ENCODE measurements around the gene PPP1R26. TPM values are rescaled to one million over a fixed set of nuclear protein-coding genes. Genes with fewer than 3 reads are reported as not detected.
"Not testable (repeated sequence)": the region's sequence is repeated elsewhere in the genome, so short reads cannot be mapped to it uniquely, and the experiment has no call there.

PPP1R26 gene
- total and polyA plus RNA-seq, 9 donors = 9.7 to 15.7 (median 13.5) TPM

- Histone ChIP-seq H3K4me1 (ENCODE audit: control insufficient read depth, insufficient read depth, low read length) (peaks cover 12% of the 10 kb centered on the region), H3K27me3 (ENCODE audit: control insufficient read depth, insufficient read depth, low read length) (no peaks in the 10 kb centered on the region), H3K4me3 (ENCODE audit: low read length) (no peak overlapping the region), H3K27ac (ENCODE audit: low read length) (no peak overlapping the region), H3K9me3 (replicated peaks; ENCODE audit: control insufficient read depth, low read depth, low read length) (no peaks in the 10 kb centered on the region), H3K36me3 (ENCODE audit: control insufficient read depth, insufficient read depth, low read length) (peaks cover 38% of the 10 kb centered on the region)
- 77% methylated on average over 24 of the region's 24 CpGs for WGBS (ENCODE audit: insufficient coverage)
- DNase-seq = no peak
Observed at GRCh38 chr9:135505406-135506187, 26.0 kb downstream of the PPP1R26 start.

- Histone ChIP-seq H3K27me3 (ENCODE audit: control insufficient read depth, insufficient read depth, low read length) (no peaks in the 10 kb centered on the region), H3K9me3 (replicated peaks; ENCODE audit: control insufficient read depth, low read depth, low read length) (no peaks in the 10 kb centered on the region), H3K4me3 (ENCODE audit: low read length) (no peak overlapping the region), H3K4me1 (ENCODE audit: control insufficient read depth, insufficient read depth, low read length) (peaks cover 8% of the 10 kb centered on the region), H3K27ac (ENCODE audit: low read length) (no peak overlapping the region), H3K36me3 (ENCODE audit: control insufficient read depth, insufficient read depth, low read length) (peaks cover 38% of the 10 kb centered on the region)
- no peak for DNase-seq
- whole genome bisulfite sequencing (ENCODE audit: insufficient coverage) = 44% methylated on average over 12 of the region's 14 CpGs
Observed at GRCh38 chr9:135506327-135507103, 26.9 kb downstream of the PPP1R26 start.

GRCh38 chr9:135507104-135508035 lies 27.8 kb downstream of the PPP1R26 start:
- DNase-seq = no peak
- no peaks in the 10 kb centered on the region for H3K4me1 ChIP-seq (ENCODE audit: control insufficient read depth, insufficient read depth, low read length)
- no peaks in the 10 kb centered on the region for H3K9me3 ChIP-seq (replicated peaks; ENCODE audit: control insufficient read depth, low read depth, low read length)
- no peak overlapping the region for H3K4me3 ChIP-seq (ENCODE audit: low read length)
- peaks cover 30% of the 10 kb centered on the region for H3K36me3 ChIP-seq (ENCODE audit: control insufficient read depth, insufficient read depth, low read length)
- no peaks in the 10 kb centered on the region for H3K27me3 ChIP-seq (ENCODE audit: control insufficient read depth, insufficient read depth, low read length)
- no peak overlapping the region for H3K27ac ChIP-seq (ENCODE audit: low read length)
- 77% methylated on average over 10 of the region's 23 CpGs for WGBS (ENCODE audit: insufficient coverage)

- H3K4me1 ChIP-seq (ENCODE audit: control insufficient read depth, insufficient read depth, low read length) = peaks cover 2% of the 10 kb centered on the region
- no peak for DNase-seq
- WGBS (ENCODE audit: insufficient coverage) = 90% methylated on average over 7 of the region's 9 CpGs
- H3K9me3 ChIP-seq (replicated peaks; ENCODE audit: control insufficient read depth, low read depth, low read length) = no peaks in the 10 kb centered on the region
- H3K27ac ChIP-seq (ENCODE audit: low read length) = no peak overlapping the region
- H3K4me3 ChIP-seq (ENCODE audit: low read length) = no peak overlapping the region
- no peaks in the 10 kb centered on the region for H3K27me3 ChIP-seq (ENCODE audit: control insufficient read depth, insufficient read depth, low read length)
- peaks cover 20% of the 10 kb centered on the region for H3K36me3 ChIP-seq (ENCODE audit: control insufficient read depth, insufficient read depth, low read length)
Observed at GRCh38 chr9:135508211-135508820, 28.7 kb downstream of the PPP1R26 start.

- Histone ChIP-seq H3K27ac (ENCODE audit: low read length) (no peak overlapping the region), H3K27me3 (ENCODE audit: control insufficient read depth, insufficient read depth, low read length) (no peaks in the 10 kb centered on the region), H3K36me3 (ENCODE audit: control insufficient read depth, insufficient read depth, low read length) (peaks cover 9% of the 10 kb centered on the region), H3K4me1 (ENCODE audit: control insufficient read depth, insufficient read depth, low read length) (peaks cover 2% of the 10 kb centered on the region), H3K9me3 (replicated peaks; ENCODE audit: control insufficient read depth, low read depth, low read length) (no peaks in the 10 kb centered on the region), H3K4me3 (ENCODE audit: low read length) (no peak overlapping the region)
- no CpG with 5 or more reads among the region's 2 CpGs for WGBS (ENCODE audit: insufficient coverage)
- DNase-seq = no peak
Observed at GRCh38 chr9:135509458-135509857, 29.9 kb downstream of the PPP1R26 start.

GRCh38 chr9:135512241-135512603 lies 32.6 kb downstream of the PPP1R26 start:
- H3K36me3 ChIP-seq (ENCODE audit: control insufficient read depth, insufficient read depth, low read length) = no peaks in the 10 kb centered on the region
- no peaks in the 10 kb centered on the region for H3K9me3 ChIP-seq (replicated peaks; ENCODE audit: control insufficient read depth, low read depth, low read length)
- WGBS (ENCODE audit: insufficient coverage) = 65% methylated on average over 4 of the region's 10 CpGs
- no peak overlapping the region for H3K4me3 ChIP-seq (ENCODE audit: low read length)
- no peak overlapping the region for H3K27ac ChIP-seq (ENCODE audit: low read length)
- DNase-seq = no peak
- no peaks in the 10 kb centered on the region for H3K27me3 ChIP-seq (ENCODE audit: control insufficient read depth, insufficient read depth, low read length)
- H3K4me1 ChIP-seq (ENCODE audit: control insufficient read depth, insufficient read depth, low read length) = peaks cover 2% of the 10 kb centered on the region

- DNase-seq = no peak
- 52% methylated on average over 4 of the region's 7 CpGs for WGBS (ENCODE audit: insufficient coverage)
- no peak overlapping the region for H3K4me3 ChIP-seq (ENCODE audit: low read length)
- H3K27me3 ChIP-seq (ENCODE audit: control insufficient read depth, insufficient read depth, low read length) = no peaks in the 10 kb centered on the region
- H3K9me3 ChIP-seq (replicated peaks; ENCODE audit: control insufficient read depth, low read depth, low read length) = no peaks in the 10 kb centered on the region
- peaks cover 2% of the 10 kb centered on the region for H3K4me1 ChIP-seq (ENCODE audit: control insufficient read depth, insufficient read depth, low read length)
- H3K36me3 ChIP-seq (ENCODE audit: control insufficient read depth, insufficient read depth, low read length) = no peaks in the 10 kb centered on the region
- H3K27ac ChIP-seq (ENCODE audit: low read length) = no peak overlapping the region
Observed at GRCh38 chr9:135512904-135513303, 33.3 kb downstream of the PPP1R26 start.

GRCh38 chr9:135513351-135513846 lies 33.8 kb downstream of the PPP1R26 start:
- WGBS (ENCODE audit: insufficient coverage) = 75% methylated on average over 18 of the region's 19 CpGs

GRCh38 chr9:135513906-135514305 lies 34.3 kb downstream of the PPP1R26 start:
- H3K9me3 ChIP-seq (replicated peaks; ENCODE audit: control insufficient read depth, low read depth, low read length); H3K4me3 ChIP-seq (ENCODE audit: low read length); H3K27ac ChIP-seq (ENCODE audit: low read length); H3K27me3 ChIP-seq (ENCODE audit: control insufficient read depth, insufficient read depth, low read length); H3K36me3 ChIP-seq (ENCODE audit: control insufficient read depth, insufficient read depth, low read length); DNase-seq; H3K4me1 ChIP-seq (ENCODE audit: control insufficient read depth, insufficient read depth, low read length): not testable (repeated sequence)
- 92% methylated on average over 2 of the region's 9 CpGs for WGBS (ENCODE audit: insufficient coverage)

More at GRCh38 chr9:135513351-135513846, 33.8 kb downstream of the PPP1R26 start:
- H3K4me1 ChIP-seq (ENCODE audit: control insufficient read depth, insufficient read depth, low read length) = peaks cover 2% of the 10 kb centered on the region
- no peak overlapping the region for H3K27ac ChIP-seq (ENCODE audit: low read length)
- H3K9me3 ChIP-seq (replicated peaks; ENCODE audit: control insufficient read depth, low read depth, low read length) = no peaks in the 10 kb centered on the region
- no peaks in the 10 kb centered on the region for H3K36me3 ChIP-seq (ENCODE audit: control insufficient read depth, insufficient read depth, low read length)
- DNase-seq = no peak
- H3K4me3 ChIP-seq (ENCODE audit: low read length) = no peak overlapping the region
- H3K27me3 ChIP-seq (ENCODE audit: control insufficient read depth, insufficient read depth, low read length) = no peaks in the 10 kb centered on the region
